ENCODE results near the gene LRRC8B.

DNA sequence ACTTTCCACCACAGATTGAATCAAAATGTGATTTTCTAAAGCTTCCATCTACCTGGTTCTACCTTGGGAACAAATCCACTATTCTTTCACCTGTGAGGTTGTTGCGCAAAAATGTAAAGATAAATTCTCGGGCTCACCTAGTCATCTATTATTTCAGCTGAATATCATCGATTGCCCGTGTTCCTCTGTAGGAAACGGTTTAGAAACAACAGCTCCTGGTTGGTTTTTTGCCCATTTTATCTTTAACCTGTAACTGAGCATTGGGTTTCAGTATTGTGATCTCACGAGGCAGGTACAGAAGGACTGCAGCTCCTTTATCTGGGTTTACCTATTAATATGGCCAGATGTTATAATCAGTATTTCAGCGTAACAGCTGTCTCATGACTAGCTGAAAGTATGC lies 55.4 kb downstream of the LRRC8B start:
- no peak for TF ChIP-seq SMAD3 (CRISPR knock-in tag; IDR thresholded peaks at IDR 0.05)
- TF ChIP-seq, protein P1, sequence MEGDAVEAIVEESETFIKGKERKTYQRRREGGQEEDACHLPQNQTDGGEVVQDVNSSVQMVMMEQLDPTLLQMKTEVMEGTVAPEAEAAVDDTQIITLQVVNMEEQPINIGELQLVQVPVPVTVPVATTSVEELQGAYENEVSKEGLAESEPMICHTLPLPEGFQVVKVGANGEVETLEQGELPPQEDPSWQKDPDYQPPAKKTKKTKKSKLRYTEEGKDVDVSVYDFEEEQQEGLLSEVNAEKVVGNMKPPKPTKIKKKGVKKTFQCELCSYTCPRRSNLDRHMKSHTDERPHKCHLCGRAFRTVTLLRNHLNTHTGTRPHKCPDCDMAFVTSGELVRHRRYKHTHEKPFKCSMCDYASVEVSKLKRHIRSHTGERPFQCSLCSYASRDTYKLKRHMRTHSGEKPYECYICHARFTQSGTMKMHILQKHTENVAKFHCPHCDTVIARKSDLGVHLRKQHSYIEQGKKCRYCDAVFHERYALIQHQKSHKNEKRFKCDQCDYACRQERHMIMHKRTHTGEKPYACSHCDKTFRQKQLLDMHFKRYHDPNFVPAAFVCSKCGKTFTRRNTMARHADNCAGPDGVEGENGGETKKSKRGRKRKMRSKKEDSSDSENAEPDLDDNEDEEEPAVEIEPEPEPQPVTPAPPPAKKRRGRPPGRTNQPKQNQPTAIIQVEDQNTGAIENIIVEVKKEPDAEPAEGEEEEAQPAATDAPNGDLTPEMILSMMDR (CRISPR knock-in tag; IDR thresholded peaks at IDR 0.05), result no peak
- no peak for TF ChIP-seq ZNF101 (CRISPR knock-in tag; IDR thresholded peaks at IDR 0.05; ENCODE audit: borderline replicate concordance, low read depth)
- no peak for TF ChIP-seq STAT5B (CRISPR knock-in tag; IDR thresholded peaks at IDR 0.05)
- no peak for TF ChIP-seq STAG1 (CRISPR knock-in tag; IDR thresholded peaks at IDR 0.05)
- no peak for TF ChIP-seq POLR2AphosphoS5 (IDR thresholded peaks at IDR 0.05; ENCODE audit: low read depth, low read length)
- TF ChIP-seq ZSCAN21 (CRISPR knock-in tag; IDR thresholded peaks at IDR 0.05; ENCODE audit: borderline replicate concordance), result no peak
- no peak for TF ChIP-seq KAT8 (CRISPR knock-in tag; IDR thresholded peaks at IDR 0.05)
- TF ChIP-seq AHDC1 (CRISPR knock-in tag; IDR thresholded peaks at IDR 0.05; ENCODE audit: borderline replicate concordance), result no peak
